GM18907 (cell line): Measurements from ENCODE around the gene GTF2E1.
"Not testable (repeated sequence)": the region's sequence is repeated elsewhere in the genome, so short reads cannot be mapped to it uniquely, and the experiment has no call there.

Experiments used
- ATAC-seq: cut with Tn5 transposase; IDR thresholded peaks from one replicate; pipeline ENCODE4 v1.9.1; 2021; ENCODE audit warnings: mild to moderate bottlenecking, moderate library complexity; ENCODE audit not compliant: unreplicated experiment

Gene GTF2E1

DNA sequence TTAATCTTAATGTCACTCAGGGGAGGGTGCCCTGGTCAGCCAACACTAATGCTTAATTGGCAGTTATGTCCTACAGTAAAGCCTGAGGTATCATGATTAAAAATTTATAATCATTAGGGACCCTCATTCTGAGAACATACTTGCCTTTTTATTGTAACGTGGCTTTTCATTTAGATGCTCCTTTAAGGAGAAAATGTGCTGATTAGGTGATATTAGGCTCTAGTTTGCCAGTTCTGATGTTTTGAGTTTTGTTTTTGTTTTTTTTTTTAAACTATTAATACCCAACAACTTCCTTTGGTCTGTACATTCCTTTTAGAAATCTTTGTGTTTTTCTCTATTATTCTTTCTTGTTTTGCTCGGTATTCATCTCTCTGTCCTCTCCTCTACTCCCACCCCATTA, 10.3 kb downstream of the GTF2E1 start:
- ATAC-seq = no peak

DNA sequence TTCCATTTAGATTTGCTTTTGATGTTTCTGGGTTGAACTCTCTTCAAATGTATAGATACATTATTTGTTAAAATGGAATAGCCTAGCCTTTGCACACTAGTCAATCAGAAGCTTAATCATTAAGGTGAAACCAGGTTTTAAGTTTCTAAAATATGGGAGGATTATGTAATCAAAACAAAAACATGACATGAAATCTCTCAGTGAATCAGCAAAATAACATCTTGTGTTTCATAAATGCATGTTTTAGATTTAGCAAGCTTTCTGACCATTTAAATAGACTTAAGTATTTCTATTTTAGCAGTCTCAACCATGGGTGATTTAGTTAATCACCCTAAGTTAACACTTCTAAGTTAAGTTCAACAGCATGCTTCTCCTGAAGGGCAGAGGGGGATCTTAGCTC, 11.3 kb downstream of the GTF2E1 start:
- no peak for ATAC-seq

DNA sequence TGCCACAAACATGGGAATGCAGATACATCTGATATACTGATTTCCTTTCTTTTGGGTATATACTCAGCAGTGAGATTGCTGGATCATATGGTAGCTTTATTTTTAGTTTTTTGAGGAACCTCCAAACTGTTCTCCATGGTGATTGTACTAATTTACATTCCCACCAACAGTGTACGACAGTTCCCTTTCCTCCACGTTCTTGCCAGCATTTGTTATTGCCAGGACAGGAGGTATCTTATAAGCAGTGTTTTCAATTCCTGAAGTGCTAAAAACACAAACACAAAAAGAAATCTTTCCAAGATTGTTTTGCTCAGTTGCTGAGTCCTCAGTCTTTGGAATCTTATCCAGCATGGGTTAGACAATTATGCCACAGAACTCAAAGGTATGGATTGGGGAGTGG, 13.5 kb downstream of the GTF2E1 start:
- no peak for ATAC-seq

DNA sequence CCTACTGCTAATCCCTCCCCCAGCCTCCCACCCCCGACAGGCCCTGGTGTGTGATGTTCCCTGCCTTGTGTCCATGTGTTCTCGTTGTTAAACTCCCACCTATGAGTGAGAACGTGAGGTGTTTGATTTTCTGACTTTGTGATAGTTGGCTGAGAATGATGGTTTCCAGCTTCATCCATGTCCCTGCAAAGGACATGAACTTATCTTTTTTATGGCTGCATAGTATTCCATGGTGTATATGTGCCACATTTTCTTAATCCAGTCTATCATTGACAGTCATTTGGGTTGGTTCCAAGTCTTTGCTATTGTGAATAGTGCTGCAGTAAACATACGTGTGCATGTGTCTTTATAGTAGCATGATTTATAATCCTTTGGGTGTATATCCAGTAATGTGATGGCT, 16.0 kb downstream of the GTF2E1 start:
- not testable (repeated sequence) for ATAC-seq

DNA sequence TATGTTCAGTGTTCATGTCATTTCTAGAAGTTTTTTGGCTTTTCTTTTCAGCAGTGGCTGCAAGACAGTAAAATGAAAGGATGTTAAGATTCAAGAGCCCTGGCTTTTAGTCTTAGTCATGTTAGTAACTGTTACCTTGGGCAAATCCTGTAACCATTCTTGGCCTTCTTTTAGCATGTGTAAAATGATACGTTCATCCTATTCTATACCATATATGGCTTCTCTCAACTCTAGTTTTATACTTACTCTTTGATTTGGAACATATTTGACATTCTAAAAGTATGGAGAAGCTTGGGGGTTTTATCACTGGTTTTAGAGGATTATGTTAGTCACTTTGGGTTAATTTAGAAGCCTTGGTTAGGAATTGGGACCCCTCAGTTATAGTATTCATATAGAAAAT, 20.1 kb downstream of the GTF2E1 start:
- ATAC-seq = no peak

DNA sequence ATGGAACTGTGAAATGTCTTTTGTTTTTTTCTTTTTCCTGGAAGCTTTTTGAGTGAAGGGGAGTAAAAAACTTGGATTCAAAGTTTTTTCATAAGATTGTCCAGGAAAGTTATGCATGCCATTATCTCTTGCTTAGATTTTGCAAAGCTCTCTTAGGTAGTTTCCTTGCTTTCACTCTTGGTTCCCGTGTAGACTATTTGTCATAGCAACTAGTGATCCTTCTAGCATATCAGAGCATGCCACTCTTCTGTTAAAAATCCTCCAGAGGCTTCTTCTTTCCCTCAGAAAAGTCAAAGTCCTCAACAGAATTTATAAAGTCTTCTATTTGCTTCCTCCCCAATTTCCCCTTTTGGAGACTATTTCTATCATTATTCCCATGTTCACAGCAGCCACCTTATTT, 21.1 kb downstream of the GTF2E1 start:
- peak; percentile 91 for ATAC-seq

DNA sequence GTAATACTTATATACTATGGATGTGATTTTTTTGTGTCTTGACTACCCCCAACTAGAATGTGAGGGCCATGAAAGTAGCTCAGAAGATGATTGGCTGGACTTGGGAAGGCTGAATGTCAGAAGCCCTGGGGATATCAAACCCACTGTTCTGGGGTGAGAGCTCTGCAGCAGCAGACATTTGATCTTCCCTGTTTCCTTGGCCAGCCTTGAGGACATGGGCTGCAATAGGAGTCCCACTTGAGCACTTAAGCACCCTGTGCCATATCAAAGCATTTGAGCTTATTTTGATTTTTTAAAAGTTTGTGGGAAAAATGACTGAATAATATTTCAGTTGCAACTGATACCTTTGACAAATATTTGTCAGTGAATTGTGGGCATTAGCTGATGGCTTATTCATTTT, 21.7 kb downstream of the GTF2E1 start:
- peak; percentile 7 for ATAC-seq

DNA sequence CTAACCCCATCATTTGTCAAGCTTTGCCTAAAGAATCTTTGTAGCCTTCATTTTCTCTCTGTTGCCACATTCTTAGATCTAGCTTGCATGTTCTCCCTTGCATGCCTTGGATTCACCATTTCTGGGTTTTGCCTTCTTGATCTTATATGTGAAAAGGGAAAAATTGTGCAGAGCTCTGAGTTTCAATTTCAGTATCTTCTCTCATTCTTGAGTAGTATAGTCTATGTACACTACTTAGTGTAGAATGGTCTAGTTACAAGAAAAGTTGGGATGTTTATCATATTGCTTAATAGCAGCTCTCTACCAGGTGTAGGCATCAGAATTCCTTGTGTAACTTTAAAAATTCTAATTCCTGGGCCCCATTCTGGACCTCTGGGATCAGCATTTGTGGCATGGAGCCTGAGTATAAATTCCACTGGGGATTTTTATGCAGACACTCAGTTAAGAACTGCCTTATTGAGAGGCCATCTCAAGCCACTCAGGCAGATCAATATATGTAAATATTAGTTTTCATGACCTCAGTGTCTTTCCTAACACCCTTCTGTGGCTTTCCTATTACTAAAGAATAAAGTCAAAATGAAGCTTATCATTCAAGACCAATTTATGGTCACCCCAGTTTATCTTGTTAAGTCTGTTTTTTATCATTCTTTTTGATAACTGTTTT, 23.4 kb downstream of the GTF2E1 start:
- peak; percentile 61 for ATAC-seq

DNA sequence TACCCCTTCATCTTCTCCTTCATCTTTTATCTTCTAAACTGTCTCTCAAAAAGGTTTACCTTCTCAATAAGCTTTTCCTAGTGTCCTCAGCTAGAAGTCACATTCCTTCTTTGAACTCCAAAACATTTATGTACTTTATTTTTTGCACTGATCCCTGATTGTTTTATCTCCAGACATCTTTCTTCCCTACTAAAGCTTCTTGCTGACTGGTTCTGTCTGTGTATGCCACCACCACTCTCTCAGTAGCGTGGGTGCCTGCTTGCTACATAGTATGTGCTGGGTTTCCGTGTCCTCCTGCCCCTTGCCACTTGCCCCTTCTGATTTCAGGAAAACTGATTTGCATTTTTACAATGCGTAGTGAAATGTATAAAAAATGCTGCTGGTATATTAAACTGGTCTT, 24.0 kb downstream of the GTF2E1 start:
- ATAC-seq = no peak

DNA sequence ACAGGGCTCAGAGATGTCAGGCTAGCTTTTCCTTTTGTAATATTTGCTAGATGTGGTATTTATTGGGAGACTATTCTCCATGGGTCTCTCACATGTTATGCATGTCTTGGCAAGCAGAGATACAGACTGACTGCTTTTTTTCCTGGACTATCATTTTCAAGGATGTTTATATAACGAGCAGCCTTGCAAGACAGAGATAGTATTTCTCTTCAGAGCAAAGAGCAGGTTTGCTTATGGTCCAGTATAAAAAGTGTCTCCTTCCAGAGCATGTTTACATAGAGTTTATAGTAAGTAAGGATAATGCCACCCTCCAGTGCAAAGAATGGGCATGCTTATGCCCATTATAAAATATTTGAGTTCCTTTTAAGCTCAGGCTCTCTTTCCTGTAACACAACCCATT, 24.6 kb downstream of the GTF2E1 start:
- ATAC-seq = no peak

DNA sequence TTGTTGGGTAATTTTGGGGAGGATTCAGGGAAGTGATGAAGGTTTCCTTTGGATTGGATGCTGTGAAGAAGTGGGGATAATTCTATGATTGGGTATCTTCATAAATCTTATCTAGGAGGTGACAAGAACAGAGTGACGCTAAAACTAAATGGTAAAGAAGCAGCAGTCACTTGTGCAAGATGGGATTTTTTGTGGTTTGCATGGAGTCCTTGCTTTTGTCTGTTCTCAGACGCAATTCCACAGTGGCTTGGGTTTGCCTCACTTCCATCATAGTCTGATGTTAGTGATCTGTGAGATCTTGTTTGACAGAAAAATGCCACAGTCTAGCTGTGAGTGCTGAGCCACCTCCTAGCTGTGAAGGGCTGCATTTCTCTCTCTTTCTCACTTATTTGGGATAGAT, 26.9 kb downstream of the GTF2E1 start:
- no peak for ATAC-seq

DNA sequence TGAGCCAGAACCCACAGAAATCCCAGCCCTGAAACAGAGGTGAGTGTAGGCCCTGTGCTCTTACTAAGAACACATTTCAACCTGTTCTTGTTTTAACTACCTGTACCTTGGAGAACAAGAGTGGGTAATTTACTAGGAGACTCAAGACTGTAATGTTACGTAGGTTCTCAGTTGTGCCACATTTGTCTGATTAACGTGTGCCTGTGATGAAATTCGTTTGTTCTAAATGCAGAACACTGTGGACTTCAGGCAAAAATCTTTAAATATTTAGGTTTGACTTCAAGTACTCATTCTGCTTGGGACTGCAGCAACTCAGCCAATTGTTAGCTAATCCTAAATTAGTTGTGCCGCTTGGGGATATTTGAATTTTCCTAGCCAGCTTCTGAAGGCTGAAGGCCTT, 28.3 kb downstream of the GTF2E1 start:
- ATAC-seq = no peak

DNA sequence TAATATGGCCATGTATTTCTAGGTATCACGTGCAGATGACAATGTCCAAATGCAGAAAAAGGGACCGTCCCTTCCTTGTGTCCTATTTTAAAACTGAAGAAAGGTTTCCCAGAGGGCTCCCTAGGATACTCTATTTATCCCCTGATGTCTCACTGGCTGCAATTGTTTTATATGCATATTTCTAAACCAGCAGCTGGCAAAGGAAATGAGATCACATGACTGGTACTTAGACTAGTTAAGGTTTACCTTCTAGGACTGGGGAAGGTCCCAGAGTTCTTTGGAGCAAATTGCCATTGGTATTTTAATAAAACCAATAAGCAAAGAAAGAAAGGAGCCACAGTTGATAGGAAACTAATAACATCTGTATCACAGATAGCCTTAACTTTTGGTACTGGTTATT, 29.5 kb downstream of the GTF2E1 start:
- no peak for ATAC-seq

DNA sequence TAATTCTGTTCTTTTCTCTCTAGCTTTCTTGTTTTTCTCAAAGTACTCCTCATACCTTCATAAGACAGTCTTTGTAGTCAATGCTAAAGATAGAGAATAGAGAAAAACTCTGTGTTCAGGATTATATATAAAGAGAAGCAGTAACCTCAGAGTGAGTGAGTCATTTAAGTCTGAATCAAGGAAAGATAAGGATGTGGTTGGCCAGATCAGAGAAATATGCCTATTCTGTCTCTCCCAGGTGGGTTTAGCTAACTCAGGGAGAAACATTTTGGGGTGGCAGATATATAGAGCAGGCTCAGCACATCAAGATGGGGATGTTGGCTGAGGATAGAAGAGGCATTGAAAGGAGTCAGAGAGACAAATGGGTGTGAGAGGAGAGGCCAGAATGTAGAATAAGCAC, 31.4 kb downstream of the GTF2E1 start:
- ATAC-seq = peak; percentile 88

DNA sequence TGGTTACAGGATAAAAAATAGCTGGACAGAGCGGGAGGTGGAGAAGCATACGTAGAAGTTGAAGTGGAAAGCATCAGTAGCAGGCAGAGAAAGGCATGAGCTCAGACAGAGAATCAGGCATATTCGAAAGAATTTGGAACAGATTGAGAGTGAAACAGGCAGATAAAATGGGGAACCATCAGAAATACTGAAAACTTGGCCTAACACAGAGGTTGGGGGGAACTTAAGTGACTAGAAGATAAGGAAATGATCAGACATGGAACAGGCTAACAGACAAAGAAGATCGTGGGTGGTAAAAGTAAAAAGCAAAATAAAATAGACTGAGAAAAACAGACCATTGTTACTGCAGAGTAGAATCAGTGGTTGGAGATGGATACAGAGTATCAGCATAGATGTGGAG, 32.9 kb downstream of the GTF2E1 start:
- no peak for ATAC-seq

DNA sequence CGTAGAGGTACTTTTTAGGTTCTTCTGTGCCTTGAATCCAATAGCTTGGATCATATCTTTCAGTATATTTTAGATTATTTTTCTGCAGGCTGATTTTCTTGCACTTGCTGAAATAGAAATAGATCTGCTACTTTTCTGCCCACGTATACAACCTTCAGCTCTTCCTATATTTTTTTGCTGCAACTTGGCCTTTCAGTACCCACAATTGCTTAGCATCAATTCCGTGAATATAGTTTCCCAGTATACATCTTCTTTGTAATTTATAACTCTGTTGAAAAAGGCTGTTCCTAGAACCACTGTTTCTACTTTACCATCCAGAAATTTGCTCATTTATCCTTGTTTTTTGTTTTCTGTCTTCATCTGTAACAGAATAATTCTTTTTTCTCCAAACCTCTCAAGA, 36.2 kb downstream of the GTF2E1 start:
- ATAC-seq = no peak

DNA sequence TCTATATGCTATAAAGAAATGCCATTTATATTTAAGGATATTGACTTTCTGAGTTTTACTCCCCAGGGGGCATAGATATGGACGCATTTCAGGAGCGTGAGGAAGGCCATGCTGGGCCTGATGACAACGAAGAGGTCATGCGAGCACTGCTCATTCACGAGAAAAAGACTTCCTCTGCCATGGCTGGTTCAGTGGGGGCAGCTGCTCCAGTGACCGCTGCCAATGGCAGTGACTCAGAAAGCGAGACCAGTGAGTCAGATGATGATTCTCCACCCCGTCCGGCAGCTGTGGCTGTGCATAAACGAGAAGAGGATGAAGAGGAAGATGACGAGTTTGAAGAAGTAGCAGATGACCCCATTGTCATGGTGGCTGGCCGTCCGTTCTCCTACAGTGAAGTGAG, 38.4 kb downstream of the GTF2E1 start:
- peak; percentile 92 for ATAC-seq

DNA sequence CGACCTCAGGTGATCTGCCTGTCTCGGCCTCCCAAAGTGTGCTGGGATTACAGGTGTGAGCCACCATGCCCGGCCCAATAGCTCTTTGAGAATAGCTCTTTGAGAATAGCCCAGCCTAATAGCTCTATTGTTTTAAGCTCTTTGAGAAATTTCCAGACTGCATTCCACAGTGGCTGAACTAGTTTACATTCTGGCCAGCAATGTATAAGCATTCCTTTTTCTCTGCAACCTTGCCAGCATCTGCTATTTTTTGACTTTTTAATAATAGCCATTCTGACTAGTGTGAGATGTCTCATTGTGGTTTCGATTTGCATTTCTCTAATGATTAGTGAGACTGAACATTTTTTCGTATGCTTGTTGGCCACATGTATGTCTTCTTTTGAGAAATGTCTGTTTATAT, 43.3 kb downstream of the GTF2E1 start:
- peak; percentile 77 for ATAC-seq

DNA sequence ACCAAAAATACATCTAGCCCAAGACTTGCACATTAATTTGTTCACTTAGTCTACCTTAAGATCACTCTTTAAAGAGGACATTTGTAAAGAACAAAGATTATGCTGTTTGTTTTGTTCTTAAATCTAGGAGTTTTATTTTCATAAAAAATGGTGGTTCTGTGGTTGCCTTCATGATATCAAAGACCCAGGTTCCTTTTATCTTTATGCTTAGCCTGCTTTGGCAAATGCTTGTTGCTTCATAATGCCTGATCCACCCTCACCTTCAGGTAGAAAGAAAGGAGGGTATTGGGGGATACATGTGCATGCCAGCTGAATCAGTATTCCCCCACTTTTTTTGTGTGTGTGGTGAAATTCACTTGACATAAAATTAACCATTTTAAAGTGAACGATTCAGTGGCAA, 48.5 kb downstream of the GTF2E1 start:
- no peak for ATAC-seq

DNA sequence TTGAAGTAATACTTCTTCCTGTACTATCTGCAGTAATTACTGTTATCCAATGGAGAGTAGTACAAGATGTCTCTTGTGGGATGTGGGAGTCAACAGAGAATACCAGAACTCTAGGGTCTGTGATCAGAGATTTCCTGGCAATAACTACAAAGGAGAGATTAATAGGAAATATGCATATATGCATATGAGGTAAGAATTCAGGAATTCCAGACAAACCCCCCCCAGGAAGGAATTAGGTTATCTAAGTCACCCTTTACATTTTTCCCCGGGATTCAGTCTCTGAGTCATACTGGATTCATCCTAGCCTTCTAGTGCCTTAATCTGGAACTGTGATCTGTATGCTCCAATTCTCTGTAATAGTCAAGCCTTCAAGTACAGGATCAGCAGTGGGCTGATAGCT, 49.4 kb downstream of the GTF2E1 start:
- no peak for ATAC-seq

DNA sequence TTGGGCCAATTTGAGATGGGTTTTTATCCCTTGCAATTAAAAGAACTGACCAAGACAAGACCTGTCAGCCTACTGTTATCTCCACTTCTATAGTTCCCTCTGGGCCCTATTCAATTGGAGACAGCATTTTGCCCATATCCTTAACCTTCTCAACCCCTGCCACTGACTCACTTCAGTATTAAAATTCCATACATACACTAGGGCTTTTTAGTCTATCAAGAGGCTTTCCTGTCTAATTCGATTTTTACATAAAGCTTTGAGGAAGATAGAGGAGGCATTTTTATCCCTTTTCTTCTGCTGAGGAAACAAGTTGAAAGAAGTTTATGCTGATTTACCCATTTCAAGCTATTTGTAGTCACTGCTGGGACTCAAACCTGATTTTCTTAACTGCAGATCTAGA, 51.1 kb downstream of the GTF2E1 start:
- no peak for ATAC-seq

DNA sequence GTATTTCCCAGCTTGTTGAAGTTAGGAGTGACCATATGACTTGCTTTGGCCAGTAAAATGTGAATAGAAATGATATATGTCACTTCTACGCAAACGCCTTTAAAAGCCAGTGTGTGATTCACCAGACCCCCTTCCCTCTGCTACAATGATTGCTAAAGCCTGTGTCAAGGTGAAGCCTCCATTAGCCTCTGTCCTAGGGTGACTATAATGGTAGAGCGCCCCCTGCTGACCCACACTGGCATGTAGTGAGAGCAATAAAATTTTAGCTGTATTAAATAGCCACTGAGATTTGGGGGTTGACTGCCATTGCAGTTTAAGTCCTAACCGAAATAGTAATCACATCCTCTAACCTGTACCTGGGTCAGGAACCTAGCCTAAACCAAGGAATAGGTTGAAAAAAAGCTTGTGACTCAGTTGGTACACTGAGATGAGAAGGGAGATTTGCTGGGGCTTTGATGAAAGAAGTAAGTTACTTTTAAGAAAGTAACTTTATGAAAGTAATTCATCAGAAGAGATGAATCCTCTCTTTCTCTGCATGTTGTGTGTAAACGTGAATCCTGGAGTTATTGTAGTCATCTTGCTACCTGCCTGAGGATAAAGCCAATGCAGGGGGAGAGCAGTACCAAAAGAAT, 52.6 kb downstream of the GTF2E1 start:
- ATAC-seq = peak; percentile 94

DNA sequence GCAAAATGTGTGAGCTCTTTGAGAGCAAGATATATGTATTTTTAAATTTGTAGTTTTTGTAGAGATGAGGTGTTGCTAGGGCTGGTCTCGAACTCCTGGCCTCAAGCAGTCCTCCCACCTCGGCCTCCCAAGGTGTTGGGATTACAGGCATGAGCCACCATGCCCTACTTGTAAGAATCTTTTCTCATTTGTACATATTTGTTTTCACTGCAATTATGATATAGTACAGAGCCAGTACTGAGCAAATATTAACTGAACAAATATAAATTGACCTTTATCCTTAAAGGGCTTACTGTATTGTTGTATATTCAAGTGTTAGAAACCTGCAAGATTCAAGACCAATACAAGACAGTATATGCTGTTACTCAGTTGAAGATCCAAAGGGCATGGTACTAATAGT, 53.4 kb downstream of the GTF2E1 start:
- no peak for ATAC-seq
